Type B pancreatic cell (in vitro differentiated cells): Measurements from ENCODE around the gene TEX13C. TPM values are rescaled to one million over a fixed set of nuclear protein-coding genes. Genes with fewer than 3 reads are reported as not detected.

Experiments used
- DNase-seq: peaks from one replicate; pipeline ENCODE4 v3.0.0; 2021; ENCODE audit warnings: mixed read lengths; ENCODE audit not compliant: unreplicated experiment; ENCODE audit errors: extremely low spot score
- H3K27ac Mint-ChIP-seq: 2 replicates; pipeline ENCODE4 v1.8.0; 2021; ENCODE audit warnings: mild to moderate bottlenecking, mixed read lengths
- H3K27me3 Mint-ChIP-seq: 2 replicates; pipeline ENCODE4 v1.8.0; 2021; ENCODE audit warnings: mixed read lengths
- H3K36me3 Mint-ChIP-seq: 2 replicates; pipeline ENCODE4 v1.8.0; 2021; ENCODE audit warnings: mixed read lengths
- H3K4me1 Mint-ChIP-seq: one replicate; pipeline ENCODE4 v1.8.0; 2021; ENCODE audit warnings: mixed read lengths; ENCODE audit not compliant: unreplicated experiment
- H3K4me3 Mint-ChIP-seq: 2 replicates; pipeline ENCODE4 v1.8.0; 2021; ENCODE audit warnings: mild to moderate bottlenecking, mixed read lengths
- H3K9me3 Mint-ChIP-seq: 2 replicates; pipeline ENCODE4 v1.8.0; 2021; ENCODE audit warnings: mixed read lengths
- CTCF ChIP-seq: fragments of 200-600 bp; sonication (generic); conservative IDR thresholded peaks from 2 replicates; pipeline ENCODE4 v1.5.0; 2021; ENCODE audit warnings: antibody characterized with exemption, mild to moderate bottlenecking
- total RNA-seq: library from RNA; stranded (reverse); gene quantifications from 2 replicates; pipeline ENCODE4 v1.2.1, GENCODE V29; 2021; ENCODE audit warnings: low replicate concordance

The TEX13C gene
- total RNA-seq, 1 donor from 2014 or later: not detected

- TF ChIP-seq CTCF: no peak
- Mint-ChIP-seq H3K4me3 (no peak overlapping the region), H3K27me3 (no peaks in the 10 kb centered on the region), H3K4me1 (no peaks in the 10 kb centered on the region), H3K36me3 (no peaks in the 10 kb centered on the region), H3K27ac (no peak overlapping the region), H3K9me3 (peaks cover 12% of the 10 kb centered on the region)
- no peak for DNase-seq
These were observed 20.8 kb downstream of the TEX13C start for GRCh38 chrX:125340490-125340889.

- no peak for TF ChIP-seq CTCF
- H3K36me3 Mint-ChIP-seq: no peaks in the 10 kb centered on the region
- H3K9me3 Mint-ChIP-seq: no peaks in the 10 kb centered on the region
- no peak for DNase-seq
- H3K27ac Mint-ChIP-seq: no peak overlapping the region
- H3K4me1 Mint-ChIP-seq: no peaks in the 10 kb centered on the region
- H3K4me3 Mint-ChIP-seq: no peak overlapping the region
- no peaks in the 10 kb centered on the region for H3K27me3 Mint-ChIP-seq
These were observed 54.5 kb downstream of the TEX13C start for GRCh38 chrX:125374169-125374568.
